Kidney tubule cell (primary cell): ENCODE data around the gene CFAP52.
"Not testable (repeated sequence)": the region's sequence is repeated elsewhere in the genome, so short reads cannot be mapped to it uniquely, and the experiment has no call there.

Experiments
- DNase-seq: peaks from one replicate; pipeline ENCODE4 v3.0.0-alpha.2; 2018; ENCODE audit warnings: low spot score

Gene CFAP52

GRCh38 chr17:9646546-9646885 is 70.1 kb downstream of the CFAP52 start:
- peak; percentile 38 for DNase-seq

- peak; percentile 77 for DNase-seq
Observed at GRCh38 chr17:9647014-9647413, 70.6 kb downstream of the CFAP52 start.

GRCh38 chr17:9648521-9649110 is 72.2 kb downstream of the CFAP52 start:
- DNase-seq = no peak

GRCh38 chr17:9658593-9659211 is 82.3 kb downstream of the CFAP52 start:
- no peak for DNase-seq

- DNase-seq = no peak
Observed at GRCh38 chr17:9661027-9661426, 84.6 kb downstream of the CFAP52 start.

GRCh38 chr17:9663511-9663910 is 87.1 kb downstream of the CFAP52 start:
- DNase-seq = not testable (repeated sequence)

- no peak for DNase-seq
Observed at GRCh38 chr17:9666461-9667050, 90.1 kb downstream of the CFAP52 start.

- DNase-seq = peak; percentile 95
Observed at GRCh38 chr17:9668517-9668916, 92.1 kb downstream of the CFAP52 start.

- no peak for DNase-seq
Observed at GRCh38 chr17:9669551-9670008, 93.1 kb downstream of the CFAP52 start.

GRCh38 chr17:9670596-9670995 is 94.2 kb downstream of the CFAP52 start:
- DNase-seq = no peak

- no peak for DNase-seq
Observed at GRCh38 chr17:9671559-9671958, 95.1 kb downstream of the CFAP52 start.

- no peak for DNase-seq
Observed at GRCh38 chr17:9672266-9672665, 95.8 kb downstream of the CFAP52 start.

GRCh38 chr17:9672691-9673090 is 96.2 kb downstream of the CFAP52 start:
- no peak for DNase-seq

GRCh38 chr17:9676084-9676483 is 99.6 kb downstream of the CFAP52 start:
- DNase-seq = peak; percentile 10

- DNase-seq = peak; percentile 98
Observed at GRCh38 chr17:9676820-9677310, 100.4 kb downstream of the CFAP52 start.

- DNase-seq = peak; percentile 64
Observed at GRCh38 chr17:9677411-9677810, 101.0 kb downstream of the CFAP52 start.

- no peak for DNase-seq
Observed at GRCh38 chr17:9677896-9678295, 101.5 kb downstream of the CFAP52 start.

- no peak for DNase-seq
Observed at GRCh38 chr17:9684955-9685621, 108.6 kb downstream of the CFAP52 start.
